ENCODE results near the gene AMIGO3. TPM values are rescaled to one million over a fixed set of nuclear protein-coding genes. Genes with fewer than 3 reads are reported as not detected.
"Not testable (repeated sequence)": the region's sequence is repeated elsewhere in the genome, so short reads cannot be mapped to it uniquely, and the experiment has no call there.

AMIGO3 gene
- total RNA-seq, 2 experiments from 2014 or later, result 0.82 to 1.3 TPM

DNA sequence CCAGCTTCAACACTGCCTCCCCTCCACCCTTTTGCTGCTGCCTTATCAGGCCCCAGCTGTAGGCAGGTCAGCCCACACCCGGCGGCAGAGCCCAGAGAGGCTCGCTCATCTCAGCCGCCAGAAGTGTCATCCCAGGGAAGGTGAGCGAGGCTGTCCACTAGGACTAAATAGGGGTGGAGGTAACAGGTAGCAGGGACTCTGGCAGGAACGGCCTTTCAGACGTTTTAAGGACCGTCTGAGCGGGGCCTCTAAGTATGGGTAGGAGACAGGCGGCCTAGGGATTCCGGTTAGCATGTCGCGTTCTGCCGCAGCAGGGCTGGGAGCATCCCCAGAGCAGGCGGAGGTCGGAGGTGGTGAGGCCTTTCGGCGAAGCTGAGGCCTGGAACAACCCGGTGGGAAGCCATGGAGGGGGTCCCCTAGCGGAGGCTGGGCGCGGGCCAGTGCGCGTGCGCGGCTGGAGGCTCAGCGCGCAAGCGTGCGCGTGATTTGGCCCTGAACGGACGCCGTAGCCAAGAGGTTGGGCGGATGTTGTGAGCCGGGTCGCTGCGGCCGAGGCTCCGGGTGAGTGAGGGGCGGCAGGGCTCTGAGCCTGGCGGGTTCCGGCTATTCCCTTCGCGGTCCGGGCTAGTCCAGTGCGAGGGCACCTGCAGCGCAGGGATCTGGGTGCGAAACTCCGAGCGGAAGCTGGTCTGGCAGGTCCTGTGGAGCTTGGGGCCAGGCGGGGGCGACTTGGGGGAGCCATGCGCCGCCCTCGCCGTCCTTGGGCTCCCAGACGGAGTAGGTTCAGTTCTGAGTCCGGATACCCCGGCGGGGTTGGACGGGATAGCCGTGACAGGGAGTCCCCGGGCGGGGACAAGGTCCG lies 30.2 kb downstream of the AMIGO3 start, which contains the start of the genes MST1 and RNF123:
MST1 (minus strand) TSS at position 429 of the 862 bp plus-strand sequence. CDS start 783 bp downstream, outside the sequence.
RNF123 (plus strand) TSS at position 512 of the 862 bp plus-strand sequence. CDS start 1,609 bp downstream, outside the sequence.
- Mint-ChIP-seq H3K9me3 (no peaks in the 10 kb centered on the region), H3K4me3 (peak within 1 kb of the TSS; percentile 97)

DNA sequence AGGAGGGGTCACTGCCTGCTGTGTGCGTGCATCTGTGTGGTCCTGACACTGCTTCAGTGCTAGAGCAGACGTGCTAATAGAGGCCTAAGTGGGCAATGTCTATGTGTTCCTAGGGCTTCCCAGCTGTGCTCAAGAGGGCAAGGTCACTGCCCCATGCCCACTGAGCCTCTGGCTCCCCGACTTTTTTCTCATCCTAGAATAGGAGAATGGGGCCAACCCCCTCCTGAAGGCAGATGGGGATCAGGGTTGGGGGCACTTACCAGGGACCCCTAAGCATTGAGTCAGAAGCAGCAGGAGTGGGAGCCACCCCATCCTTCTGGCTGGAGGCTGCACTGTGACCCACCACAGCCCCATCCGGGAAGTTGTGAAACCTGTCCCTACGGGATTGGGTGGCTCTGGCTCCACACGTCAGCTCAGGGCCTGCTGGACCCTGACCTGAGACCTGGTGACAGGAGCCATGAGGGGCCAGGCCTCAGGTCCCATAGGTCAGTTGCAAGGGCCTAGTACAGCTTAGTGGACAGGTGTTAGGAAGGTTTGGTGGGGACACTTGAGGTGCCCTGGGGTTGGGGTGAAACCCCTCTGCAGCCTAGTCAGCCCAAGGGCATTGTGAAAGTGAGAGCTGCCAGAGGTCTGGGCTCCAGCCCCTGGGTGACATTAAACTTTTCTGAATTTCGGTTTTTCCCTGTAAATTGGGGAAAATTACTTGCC lies 31.0 kb downstream of the AMIGO3 start:
- Histone ChIP-seq H3K4me3 (ENCODE audit: low read length) (peak overlapping the region; percentile 98), H3K27ac (ENCODE audit: low read depth in 1 of 2, low read length in 2 of 2) (peak overlapping the region; percentile 64 to 87), H3K4me1 (ENCODE audit: insufficient read depth, low read length) (peaks cover 49% of the 10 kb centered on the region)
- peak in 2 of 14 experiments; percentile 35 to 42 for DNase-seq
- not testable (repeated sequence) for H3K36me3 ChIP-seq (ENCODE audit: insufficient read depth, low read length); H3K27me3 Mint-ChIP-seq; H3K9me3 Mint-ChIP-seq; ATAC-seq (ENCODE audit: poor library complexity); H3K9me3 ChIP-seq (ENCODE audit: control insufficient read depth in 1 of 2, insufficient read depth in 1 of 2, low read length in 2 of 2); H3K27me3 ChIP-seq (ENCODE audit: control insufficient read depth in 1 of 2, insufficient read depth in 2 of 2, low read length in 2 of 2)
- H3K4me1 Mint-ChIP-seq (ENCODE audit: low read depth), result peaks cover 35% of the 10 kb centered on the region
- H3K36me3 Mint-ChIP-seq (ENCODE audit: low read depth), result peaks cover 23% of the 10 kb centered on the region
- intact Hi-C loops (cut with DNase I, micrococcal nuclease), result loop anchor here in 1 of 2 experiments (2.0 kb wide), 1 partner anchor 16 kb away; no protein-coding TSS in a partner anchor
- peak overlapping the region; percentile 91 for H3K27ac Mint-ChIP-seq
- ChIA-PET CTCF (interaction anchor here (2.1 kb wide), 1 partner anchor 149 kb away, joined by 5 read pairs; no protein-coding TSS in a partner anchor), POLR2A (interaction anchor here (0.9 kb wide), 1 partner anchor 16 kb away, joined by 3 read pairs; no protein-coding TSS in a partner anchor)
- peak overlapping the region; percentile 97 for H3K4me3 Mint-ChIP-seq

More for the DNA sequence above, 30.2 kb downstream of the AMIGO3 start, which contains the start of the genes MST1 and RNF123:
- H3K4me1 ChIP-seq (ENCODE audit: insufficient read depth, low read length), result peaks cover 49% of the 10 kb centered on the region
- TF ChIP-seq, protein P1, sequence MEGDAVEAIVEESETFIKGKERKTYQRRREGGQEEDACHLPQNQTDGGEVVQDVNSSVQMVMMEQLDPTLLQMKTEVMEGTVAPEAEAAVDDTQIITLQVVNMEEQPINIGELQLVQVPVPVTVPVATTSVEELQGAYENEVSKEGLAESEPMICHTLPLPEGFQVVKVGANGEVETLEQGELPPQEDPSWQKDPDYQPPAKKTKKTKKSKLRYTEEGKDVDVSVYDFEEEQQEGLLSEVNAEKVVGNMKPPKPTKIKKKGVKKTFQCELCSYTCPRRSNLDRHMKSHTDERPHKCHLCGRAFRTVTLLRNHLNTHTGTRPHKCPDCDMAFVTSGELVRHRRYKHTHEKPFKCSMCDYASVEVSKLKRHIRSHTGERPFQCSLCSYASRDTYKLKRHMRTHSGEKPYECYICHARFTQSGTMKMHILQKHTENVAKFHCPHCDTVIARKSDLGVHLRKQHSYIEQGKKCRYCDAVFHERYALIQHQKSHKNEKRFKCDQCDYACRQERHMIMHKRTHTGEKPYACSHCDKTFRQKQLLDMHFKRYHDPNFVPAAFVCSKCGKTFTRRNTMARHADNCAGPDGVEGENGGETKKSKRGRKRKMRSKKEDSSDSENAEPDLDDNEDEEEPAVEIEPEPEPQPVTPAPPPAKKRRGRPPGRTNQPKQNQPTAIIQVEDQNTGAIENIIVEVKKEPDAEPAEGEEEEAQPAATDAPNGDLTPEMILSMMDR (IDR thresholded peaks at IDR 0.05), result peak; percentile 55
- H3K9me3 ChIP-seq (ENCODE audit: control insufficient read depth in 1 of 2, insufficient read depth in 1 of 2, low read length in 2 of 2), result no peaks in the 10 kb centered on the region
- H3K4me1 Mint-ChIP-seq (ENCODE audit: low read depth), result peaks cover 41% of the 10 kb centered on the region
- peak within 1 kb of the TSS; percentile 64 to 87 for H3K27ac ChIP-seq (ENCODE audit: low read depth in 1 of 2, low read length in 2 of 2)
- peak within 1 kb of the TSS; percentile 98 for H3K4me3 ChIP-seq (ENCODE audit: low read length)
- peak within 1 kb of the TSS; percentile 91 for H3K27ac Mint-ChIP-seq
- ChIA-PET POLR2A (interaction anchor here (0.9 to 1.0 kb wide), 2 partner anchors 17 to 86 kb away, joined by 3 read pairs; no protein-coding TSS in a partner anchor), CTCF (interaction anchor here (2.1 kb wide), 1 partner anchor 150 kb away, joined by 5 read pairs; no protein-coding TSS in a partner anchor)
- intact Hi-C loops (cut with DNase I, micrococcal nuclease), result loop anchor here in 1 of 2 experiments (2.0 kb wide), 1 partner anchor 16 kb away; no protein-coding TSS in a partner anchor
- no peaks in the 10 kb centered on the region for H3K27me3 ChIP-seq (ENCODE audit: control insufficient read depth in 1 of 2, insufficient read depth in 2 of 2, low read length in 2 of 2)
- no peaks in the 10 kb centered on the region for H3K36me3 ChIP-seq (ENCODE audit: insufficient read depth, low read length)
- peaks cover 4% of the 10 kb centered on the region for H3K27me3 Mint-ChIP-seq
- ATAC-seq (ENCODE audit: poor library complexity) (peak; percentile 80), DNase-seq (peak; percentile 87 to 97 (median 91))
- H3K36me3 Mint-ChIP-seq (ENCODE audit: low read depth), result peaks cover 17% of the 10 kb centered on the region

DNA sequence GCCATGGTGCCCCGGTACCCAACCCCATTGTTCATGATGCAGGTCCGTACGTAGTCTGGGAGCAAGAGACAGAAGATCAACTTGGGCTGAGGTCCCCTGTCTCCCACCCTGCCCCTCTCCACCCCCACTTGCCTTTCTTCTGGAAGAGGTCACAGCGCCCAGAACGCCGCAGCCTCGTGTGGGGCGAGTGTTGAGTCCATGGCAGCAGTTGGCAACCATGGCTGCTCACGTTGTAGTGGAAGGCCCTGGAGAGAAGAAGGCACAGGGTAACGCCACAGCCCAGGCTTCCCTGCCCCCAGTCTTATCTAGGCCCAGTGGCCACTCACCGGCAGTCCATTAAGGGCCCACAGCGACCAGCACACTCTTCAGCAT lies 32.1 kb downstream of the AMIGO3 start:
- H3K27ac ChIP-seq (ENCODE audit: low read depth in 1 of 2, low read length in 2 of 2); H3K27me3 Mint-ChIP-seq; H3K4me3 ChIP-seq (ENCODE audit: low read length); intact Hi-C loops (cut with DNase I, micrococcal nuclease); ATAC-seq (ENCODE audit: poor library complexity); H3K27me3 ChIP-seq (ENCODE audit: control insufficient read depth in 1 of 2, insufficient read depth in 2 of 2, low read length in 2 of 2); DNase-seq; H3K27ac Mint-ChIP-seq; H3K9me3 Mint-ChIP-seq; H3K9me3 ChIP-seq (ENCODE audit: control insufficient read depth in 1 of 2, insufficient read depth in 1 of 2, low read length in 2 of 2); POLR2A ChIA-PET: not testable (repeated sequence)
- Mint-ChIP-seq H3K4me1 (ENCODE audit: low read depth) (peaks cover 31% of the 10 kb centered on the region), H3K4me3 (peak overlapping the region; percentile 65), H3K36me3 (ENCODE audit: low read depth) (peaks cover 32% of the 10 kb centered on the region)
- H3K4me1 ChIP-seq (ENCODE audit: insufficient read depth, low read length), result peaks cover 49% of the 10 kb centered on the region
- peaks cover 15% of the 10 kb centered on the region for H3K36me3 ChIP-seq (ENCODE audit: insufficient read depth, low read length)
- CTCF ChIA-PET, result interaction anchor here (2.1 kb wide), 1 partner anchor 148 kb away, joined by 5 read pairs; no protein-coding TSS in a partner anchor

DNA sequence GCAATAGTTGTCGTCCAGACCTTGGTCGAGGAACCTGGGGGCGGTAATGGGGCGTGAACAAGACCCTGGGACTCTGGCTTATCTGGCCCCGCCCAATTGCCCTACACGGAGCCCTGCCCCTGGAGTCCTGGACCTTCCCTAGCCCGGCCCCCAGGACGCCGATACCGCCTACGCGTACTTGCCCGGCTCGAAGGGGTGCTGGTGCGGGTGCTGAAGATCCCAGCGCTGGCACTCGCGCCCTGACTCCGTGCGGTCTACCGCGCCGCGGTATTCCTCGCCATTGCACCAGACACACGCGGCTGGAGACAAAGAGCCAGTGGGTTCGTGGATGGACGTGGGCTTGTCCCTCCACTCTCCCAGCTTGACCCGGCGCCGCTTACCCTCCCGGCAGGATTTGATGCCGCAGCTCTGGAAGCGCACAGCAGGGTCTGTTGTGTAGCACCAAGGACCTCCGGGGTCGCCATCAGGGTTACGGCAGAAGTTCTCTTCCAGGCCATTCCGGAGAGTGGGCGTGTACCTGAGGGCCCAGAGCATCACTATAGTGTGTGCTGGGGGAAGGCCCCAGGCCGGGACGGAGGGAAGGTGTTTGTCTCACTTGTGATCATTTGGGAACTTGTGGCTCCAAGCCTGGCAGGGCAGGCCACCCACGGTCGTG lies 32.6 kb downstream of the AMIGO3 start:
- Histone ChIP-seq H3K4me1 (ENCODE audit: insufficient read depth, low read length) (peaks cover 49% of the 10 kb centered on the region), H3K36me3 (ENCODE audit: insufficient read depth, low read length) (peaks cover 20% of the 10 kb centered on the region), H3K4me3 (ENCODE audit: low read length) (peak overlapping the region; percentile 52)
- intact Hi-C loops (cut with DNase I, micrococcal nuclease); H3K27me3 Mint-ChIP-seq; H3K9me3 Mint-ChIP-seq; CTCF ChIA-PET; POLR2A ChIA-PET; H3K9me3 ChIP-seq (ENCODE audit: control insufficient read depth in 1 of 2, insufficient read depth in 1 of 2, low read length in 2 of 2); H3K27me3 ChIP-seq (ENCODE audit: control insufficient read depth in 1 of 2, insufficient read depth in 2 of 2, low read length in 2 of 2); H3K27ac ChIP-seq (ENCODE audit: low read depth in 1 of 2, low read length in 2 of 2); H3K27ac Mint-ChIP-seq: not testable (repeated sequence)
- peaks cover 32% of the 10 kb centered on the region for H3K36me3 Mint-ChIP-seq (ENCODE audit: low read depth)
- H3K4me1 Mint-ChIP-seq (ENCODE audit: low read depth), result peaks cover 29% of the 10 kb centered on the region
- peak overlapping the region; percentile 65 for H3K4me3 Mint-ChIP-seq
- ATAC-seq (ENCODE audit: poor library complexity) (peak; percentile 16), DNase-seq (peak in 7 of 14 experiments; percentile 23 to 64 (median 46))

DNA sequence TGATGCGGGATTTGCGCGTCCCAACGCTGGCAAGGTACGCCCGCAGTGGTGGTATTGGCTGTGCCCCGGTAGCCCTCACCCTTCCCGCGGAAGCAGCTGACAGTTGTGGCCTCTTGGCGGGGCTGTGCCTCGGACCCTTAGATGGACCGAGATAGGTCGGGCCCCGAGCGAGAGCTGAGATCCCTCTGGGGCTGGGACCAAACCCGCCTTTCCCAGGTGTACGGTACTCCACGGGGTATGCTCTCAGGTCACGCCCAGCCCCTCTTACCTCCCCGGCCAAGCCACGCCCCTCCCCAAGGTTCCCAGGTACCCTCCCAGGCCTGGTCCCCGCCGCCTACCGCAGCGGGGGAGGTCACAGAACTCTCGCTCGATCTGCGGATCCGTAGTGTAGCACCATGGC lies 33.1 kb downstream of the AMIGO3 start:
- H3K4me3 Mint-ChIP-seq, result peak overlapping the region; percentile 69
- peak overlapping the region; percentile 52 for H3K4me3 ChIP-seq (ENCODE audit: low read length)
- H3K4me1 ChIP-seq (ENCODE audit: insufficient read depth, low read length), result peaks cover 46% of the 10 kb centered on the region
- H3K27ac ChIP-seq (ENCODE audit: low read depth in 1 of 2, low read length in 2 of 2); intact Hi-C loops (cut with DNase I, micrococcal nuclease); H3K27ac Mint-ChIP-seq; CTCF ChIA-PET; H3K9me3 Mint-ChIP-seq; H3K27me3 ChIP-seq (ENCODE audit: control insufficient read depth in 1 of 2, insufficient read depth in 2 of 2, low read length in 2 of 2); H3K9me3 ChIP-seq (ENCODE audit: control insufficient read depth in 1 of 2, insufficient read depth in 1 of 2, low read length in 2 of 2); H3K27me3 Mint-ChIP-seq; POLR2A ChIA-PET: not testable (repeated sequence)
- ATAC-seq (ENCODE audit: poor library complexity) (peak; percentile 39), DNase-seq (peak in 12 of 14 experiments; percentile 7 to 62 (median 26))
- peaks cover 29% of the 10 kb centered on the region for H3K4me1 Mint-ChIP-seq (ENCODE audit: low read depth)
- H3K36me3 Mint-ChIP-seq (ENCODE audit: low read depth), result peaks cover 32% of the 10 kb centered on the region
- peaks cover 25% of the 10 kb centered on the region for H3K36me3 ChIP-seq (ENCODE audit: insufficient read depth, low read length)

Measured in CD4-positive, alpha-beta T cell (primary cell).